HUES64 (cell line): ENCODE measurements around the gene TRIM2. TPM values are rescaled to one million over a fixed set of nuclear protein-coding genes. Genes with fewer than 3 reads are reported as not detected.
"Not testable (repeated sequence)": the region's sequence is repeated elsewhere in the genome, so short reads cannot be mapped to it uniquely, and the experiment has no call there.

Source experiments
- H3K27ac ChIP-seq: 2 replicates; pipeline ENCODE4 v1.7.0; 2013; ENCODE audit warnings: low read depth, low read length, inconsistent platforms
- H3K27me3 ChIP-seq: 2 replicates; pipeline ENCODE4 v1.6.1; 2013; ENCODE audit warnings: mild to moderate bottlenecking, low read length; ENCODE audit not compliant: insufficient read depth
- H3K36me3 ChIP-seq: 2 replicates; pipeline ENCODE4 v1.6.1; 2013; ENCODE audit warnings: mild to moderate bottlenecking, low read length; ENCODE audit not compliant: insufficient read depth
- H3K4me1 ChIP-seq: 2 replicates; pipeline ENCODE4 v1.6.1; 2013; ENCODE audit warnings: mild to moderate bottlenecking, low read length, moderate library complexity; ENCODE audit not compliant: insufficient read depth
- H3K4me3 ChIP-seq: 2 replicates; pipeline ENCODE4 v1.5.1; 2013; ENCODE audit warnings: mild to moderate bottlenecking, low read length, moderate library complexity
- H3K9ac ChIP-seq: 2 replicates; pipeline ENCODE4 v1.6.1; 2013; ENCODE audit warnings: mild to moderate bottlenecking, low read depth, low read length
- H3K9me3 ChIP-seq: 2 replicates; pipeline ENCODE4 v1.6.1; 2013; ENCODE audit warnings: low read depth, low read length; ENCODE audit not compliant: insufficient read depth
- WGBS: fragments of 150-250, 120-280 bp; methylation state at CpG from one replicate; pipeline ENCODE4 v1.1.7; 2013; ENCODE audit warnings: missing lambda C conversion rate; 5-methylcytosine and 5-hydroxymethylcytosine counted together
- polyA plus RNA-seq, 2 experiments: library from polyadenylated mRNA; stranded (reverse); fragments of 50-300 nt; gene quantifications; one replicate each; pipeline ENCODE4 v1.2.3, GENCODE V29; 2013

TRIM2 gene
- 40.0 TPM for polyA plus RNA-seq (2013, experiment 1 of 2)
- 35.8 TPM for polyA plus RNA-seq (2013, experiment 2 of 2)

DNA sequence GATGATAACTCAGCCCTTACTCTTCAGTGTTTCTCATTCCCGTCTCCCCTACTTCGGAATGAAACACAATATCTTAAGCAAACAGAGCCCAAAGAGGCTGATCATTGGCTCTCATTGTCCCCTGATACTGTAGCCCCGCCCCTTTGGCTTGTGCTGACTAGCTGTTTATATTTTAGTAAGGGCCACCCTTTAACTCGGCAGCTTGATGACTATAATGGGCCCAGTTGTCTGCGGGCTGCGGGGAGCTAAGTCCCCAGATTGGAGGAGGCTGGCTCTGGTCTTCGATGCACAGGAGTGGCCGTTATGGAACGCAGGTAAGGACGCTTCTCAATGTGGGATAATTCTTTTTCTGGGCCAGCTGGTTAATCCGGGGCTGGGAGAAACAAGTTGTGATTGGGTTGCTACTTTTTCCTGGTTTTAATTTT, at the start of gene TRIM2:
TRIM2 (plus strand) TSS at position 197 of the 425 bp plus-strand sequence; CDS start at position 285, 88 bp downstream.
- 7% methylated on average over 11 of the region's 11 CpGs for WGBS
- no peak within 1 kb of the TSS for H3K9ac ChIP-seq
- peak within 1 kb of the TSS; percentile 45 for H3K4me3 ChIP-seq
- H3K27ac ChIP-seq = peak within 1 kb of the TSS; percentile 63; the same call in 1 of the 2 replicates
- H3K9me3 ChIP-seq = no peaks in the 10 kb centered on the region
- no peaks in the 10 kb centered on the region for H3K36me3 ChIP-seq
- peaks cover 20% of the 10 kb centered on the region for H3K27me3 ChIP-seq
- peaks cover 33% of the 10 kb centered on the region for H3K4me1 ChIP-seq

- Histone ChIP-seq H3K9ac (no peak overlapping the region), H3K27me3 (peaks cover 69% of the 10 kb centered on the region), H3K4me3 (no peak overlapping the region), H3K36me3 (no peaks in the 10 kb centered on the region), H3K27ac (no peak overlapping the region), H3K9me3 (no peaks in the 10 kb centered on the region), H3K4me1 (peaks cover 24% of the 10 kb centered on the region)
- whole genome bisulfite sequencing = 72% methylated on average over 1 of the region's 1 CpG
Observed at GRCh38 chr4:153155686-153156085, 48.6 kb upstream of the TRIM2 start.

DNA sequence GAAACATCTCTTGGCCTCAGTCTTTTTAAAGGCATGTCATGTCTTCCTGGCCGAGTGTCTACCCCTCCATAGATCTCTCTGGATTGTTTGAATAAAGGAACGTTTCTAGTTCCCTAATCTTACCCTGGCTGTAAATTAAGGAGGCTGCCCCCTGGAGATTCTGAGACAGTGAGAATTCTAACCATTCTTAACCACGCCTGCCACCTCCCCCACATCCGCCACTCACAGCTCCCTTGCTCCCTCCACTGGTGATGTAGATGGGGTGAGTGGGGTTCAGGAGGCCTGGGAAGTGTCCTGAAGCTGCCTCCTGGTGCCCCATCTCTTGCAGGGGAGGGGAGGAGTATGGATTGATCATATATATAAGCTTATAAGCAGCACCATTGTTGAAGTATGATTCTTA, 48.0 kb upstream of the TRIM2 start:
- 15% methylated on average over 2 of the region's 4 CpGs for WGBS
- Histone ChIP-seq H3K9ac (no peak overlapping the region), H3K4me3 (no peak overlapping the region)

GRCh38 chr4:153156721-153157120, 47.5 kb upstream of the TRIM2 start:
- H3K9ac ChIP-seq = no peak overlapping the region
- 82% methylated on average over 5 of the region's 5 CpGs for WGBS
- peaks cover 20% of the 10 kb centered on the region for H3K4me1 ChIP-seq
- H3K27ac ChIP-seq = no peak overlapping the region
- no peaks in the 10 kb centered on the region for H3K9me3 ChIP-seq
- H3K36me3 ChIP-seq = no peaks in the 10 kb centered on the region
- peaks cover 62% of the 10 kb centered on the region for H3K27me3 ChIP-seq
- no peak overlapping the region for H3K4me3 ChIP-seq

More for the DNA sequence above, 48.0 kb upstream of the TRIM2 start:
- no peaks in the 10 kb centered on the region for H3K36me3 ChIP-seq
- H3K27ac ChIP-seq = no peak overlapping the region
- peaks cover 67% of the 10 kb centered on the region for H3K27me3 ChIP-seq
- no peaks in the 10 kb centered on the region for H3K9me3 ChIP-seq
- peaks cover 24% of the 10 kb centered on the region for H3K4me1 ChIP-seq

DNA sequence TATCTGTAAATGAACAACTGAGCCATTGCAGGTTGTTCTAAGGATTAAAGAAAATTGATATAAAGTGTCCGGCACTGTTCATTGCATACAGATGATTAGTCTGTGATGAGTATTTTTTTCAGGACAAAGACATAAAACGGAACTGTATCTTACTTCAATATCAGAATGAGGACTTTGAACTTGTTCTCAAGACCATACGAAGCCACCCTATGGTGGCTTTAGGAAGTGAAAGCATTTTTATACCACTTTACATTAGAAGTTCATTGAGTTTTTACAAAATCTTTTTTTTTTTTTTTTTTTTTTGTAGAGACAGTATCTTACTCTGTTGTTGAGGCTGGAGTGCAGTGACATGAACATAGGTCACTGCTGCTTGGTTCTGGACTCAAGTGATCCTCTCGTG, 45.2 kb upstream of the TRIM2 start:
- Histone ChIP-seq H3K9ac (no peak overlapping the region), H3K9me3 (no peaks in the 10 kb centered on the region), H3K27ac (no peak overlapping the region), H3K27me3 (peaks cover 39% of the 10 kb centered on the region), H3K4me3 (no peak overlapping the region), H3K36me3 (no peaks in the 10 kb centered on the region), H3K4me1 (peaks cover 13% of the 10 kb centered on the region)
- 94% methylated on average over 3 of the region's 4 CpGs for WGBS

DNA sequence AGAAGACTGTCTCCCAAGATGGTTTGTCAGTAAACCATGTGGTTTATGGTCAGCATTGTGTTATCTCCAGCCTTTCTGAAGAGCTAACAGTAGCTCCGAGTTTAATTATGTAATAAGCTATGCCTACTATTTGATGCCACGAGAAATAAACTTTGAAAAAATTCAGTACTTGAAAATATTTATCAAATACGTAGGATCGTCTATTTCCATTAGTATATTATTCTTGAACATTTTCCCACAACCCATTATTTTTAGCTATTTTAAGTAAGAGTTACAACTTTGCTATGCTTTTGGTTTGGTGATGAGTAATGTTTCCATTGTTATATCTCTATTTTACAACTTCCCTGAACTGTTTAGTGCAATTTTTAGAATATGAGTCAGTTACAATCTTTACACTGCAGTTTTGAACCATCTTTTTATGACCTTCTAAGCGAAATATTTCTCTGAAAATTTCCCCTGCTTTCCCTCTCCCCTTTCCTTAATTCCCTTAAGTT, 44.5 kb upstream of the TRIM2 start:
- Histone ChIP-seq H3K36me3 (no peaks in the 10 kb centered on the region), H3K4me3 (no peak overlapping the region), H3K9me3 (no peaks in the 10 kb centered on the region), H3K9ac (no peak overlapping the region), H3K27me3 (peaks cover 32% of the 10 kb centered on the region), H3K4me1 (peaks cover 12% of the 10 kb centered on the region), H3K27ac (no peak overlapping the region)
- WGBS = 90% methylated on average over 3 of the region's 5 CpGs

DNA sequence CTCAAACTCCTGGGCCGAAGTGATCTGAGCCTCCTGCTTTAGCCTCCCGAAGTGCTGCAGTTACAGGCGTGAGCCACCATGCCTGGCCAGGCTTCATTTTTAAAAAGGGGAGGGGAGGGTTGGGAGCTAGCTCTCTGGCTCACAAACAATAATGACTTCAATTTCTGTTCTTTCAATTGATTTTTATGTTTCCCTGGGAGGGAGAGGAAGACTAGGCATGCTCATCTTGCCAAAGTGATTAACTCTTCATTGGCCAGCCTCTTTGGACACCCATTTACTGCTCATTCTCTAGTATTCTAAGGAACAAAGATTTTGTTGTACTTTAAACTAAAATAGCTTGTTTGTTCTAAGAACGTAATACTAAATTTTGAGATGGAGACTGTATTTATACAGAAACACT, 43.4 kb upstream of the TRIM2 start:
- H3K36me3 ChIP-seq = no peaks in the 10 kb centered on the region
- H3K27me3 ChIP-seq = peaks cover 22% of the 10 kb centered on the region
- WGBS = 94% methylated on average over 3 of the region's 4 CpGs
- no peak overlapping the region for H3K4me3 ChIP-seq
- H3K9ac ChIP-seq = no peak overlapping the region
- H3K4me1 ChIP-seq = peaks cover 8% of the 10 kb centered on the region
- H3K27ac ChIP-seq = no peak overlapping the region
- H3K9me3 ChIP-seq = no peaks in the 10 kb centered on the region

- Histone ChIP-seq H3K9me3 (no peaks in the 10 kb centered on the region), H3K4me1 (peaks cover 3% of the 10 kb centered on the region; the same call in 1 of the 2 replicates), H3K27me3 (peaks cover 17% of the 10 kb centered on the region), H3K27ac (no peak overlapping the region), H3K9ac (no peak overlapping the region), H3K4me3 (no peak overlapping the region), H3K36me3 (no peaks in the 10 kb centered on the region)
- 79% methylated on average over 7 of the region's 7 CpGs for WGBS
Observed at GRCh38 chr4:153161226-153161963, 42.8 kb upstream of the TRIM2 start.

DNA sequence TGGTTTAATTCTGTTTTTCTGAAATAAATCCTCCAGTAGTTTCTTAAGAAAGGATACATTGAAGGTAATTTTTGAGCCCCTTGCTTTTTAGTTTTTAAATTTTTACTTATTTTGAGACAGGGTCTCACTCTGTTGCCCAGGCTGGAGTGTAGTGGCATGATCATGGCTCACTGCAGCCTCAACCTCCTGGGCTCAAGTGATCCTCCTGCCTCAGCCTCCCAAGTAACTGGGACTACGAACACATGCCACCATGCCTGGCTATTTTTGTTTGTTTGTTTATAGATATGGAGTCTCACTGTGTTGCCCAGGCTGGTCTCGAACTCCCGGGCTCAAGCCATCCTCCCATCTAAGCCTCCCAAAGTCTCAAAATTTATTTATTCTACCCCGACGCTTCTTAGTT, 39.0 kb upstream of the TRIM2 start:
- H3K9me3 ChIP-seq, H3K9ac ChIP-seq, H3K4me1 ChIP-seq, H3K27me3 ChIP-seq, H3K36me3 ChIP-seq, H3K4me3 ChIP-seq, H3K27ac ChIP-seq: not testable (repeated sequence)
- WGBS = 87% methylated on average over 4 of the region's 5 CpGs

GRCh38 chr4:153166716-153167501, 37.3 kb upstream of the TRIM2 start:
- no peaks in the 10 kb centered on the region for H3K27me3 ChIP-seq
- no peak overlapping the region for H3K27ac ChIP-seq
- no peaks in the 10 kb centered on the region for H3K4me1 ChIP-seq
- no peaks in the 10 kb centered on the region for H3K36me3 ChIP-seq
- H3K9ac ChIP-seq = no peak overlapping the region
- no peaks in the 10 kb centered on the region for H3K9me3 ChIP-seq
- H3K4me3 ChIP-seq = no peak overlapping the region
- WGBS = 75% methylated on average over 4 of the region's 5 CpGs

GRCh38 chr4:153169776-153170175, 34.5 kb upstream of the TRIM2 start:
- no peaks in the 10 kb centered on the region for H3K36me3 ChIP-seq
- no peaks in the 10 kb centered on the region for H3K9me3 ChIP-seq
- H3K4me1 ChIP-seq = no peaks in the 10 kb centered on the region
- no peak overlapping the region for H3K9ac ChIP-seq
- no peaks in the 10 kb centered on the region for H3K27me3 ChIP-seq
- H3K4me3 ChIP-seq = no peak overlapping the region
- WGBS = 72% methylated on average over 8 of the region's 8 CpGs
- H3K27ac ChIP-seq = no peak overlapping the region
